Liver (tissue), 3 donors: ENCODE data around the gene BRD3OS.

Experiments
- CTCF ChIP-seq: fragments of 150-350 bp; IDR thresholded peaks from 2 replicates; pipeline ENCODE4 v1.5.1; 2017; ENCODE audit warnings: improper control_type of control experiment, low read depth, low read length; ENCODE audit not compliant: missing input control
- EGR1 ChIP-seq, 2 donors: IDR thresholded peaks; 2 replicates each; pipeline ENCODE4 v1.6.1; 2016 to 2018; ENCODE audit warnings: antibody characterized with exemption in 2 of 2, low read depth in 2 of 2
- FOXA1 ChIP-seq: IDR thresholded peaks from 2 replicates; pipeline ENCODE4 v1.6.1; 2016; ENCODE audit warnings: antibody characterized with exemption
- GABPA ChIP-seq, 2 donors: IDR thresholded peaks in 1 of 2; conservative IDR thresholded peaks in 1 of 2; 2 replicates each; pipeline ENCODE4 v1.6.1; 2016; ENCODE audit warnings: antibody characterized with exemption in 2 of 2, mild to moderate bottlenecking in 1 of 2, moderate library complexity in 1 of 2
- HNF4A ChIP-seq, 2 donors: conservative IDR thresholded peaks; 2 replicates each; pipeline ENCODE4 v1.6.1; 2016; ENCODE audit warnings: antibody characterized with exemption in 2 of 2, mild to moderate bottlenecking in 2 of 2
- MAX ChIP-seq: IDR thresholded peaks from 2 replicates; pipeline ENCODE4 v1.6.1; 2016; ENCODE audit warnings: antibody characterized with exemption
- REST ChIP-seq: IDR thresholded peaks from 2 replicates; pipeline ENCODE4 v1.6.1; 2016; ENCODE audit warnings: antibody characterized with exemption, mild to moderate bottlenecking
- SP1 ChIP-seq: IDR thresholded peaks from 2 replicates; pipeline ENCODE4 v1.6.1; 2018; ENCODE audit warnings: antibody characterized with exemption, mild to moderate bottlenecking
- YY1 ChIP-seq: IDR thresholded peaks from 2 replicates; pipeline ENCODE4 v1.6.1; 2016; ENCODE audit warnings: antibody characterized with exemption, mild to moderate bottlenecking
- ZBTB33 ChIP-seq: IDR thresholded peaks from 2 replicates; pipeline ENCODE4 v1.6.1; 2016; ENCODE audit warnings: antibody characterized with exemption
- donor health status: healthy.
- donor health status: healthy.

GRCh38 chr9:134056483-134057306 is 31.4 kb downstream of the BRD3OS start:
- no peak for TF ChIP-seq GABPA (IDR thresholded peaks at IDR 0.05 in 1 of 2, conservative IDR thresholded peaks at IDR 0.05 in 1 of 2)
- TF ChIP-seq FOXA1 = no peak
- TF ChIP-seq CTCF = no peak
- no peak for TF ChIP-seq YY1
- no peak for TF ChIP-seq EGR1 (IDR thresholded peaks at IDR 0.05; ENCODE audit: low read depth in 2 of 2)
- no peak for TF ChIP-seq SP1
- TF ChIP-seq ZBTB33 = no peak
- no peak for TF ChIP-seq HNF4A (conservative IDR thresholded peaks at IDR 0.05)
- TF ChIP-seq MAX = no peak
- TF ChIP-seq REST = no peak
